T1000 (cell line): ENCODE data around the gene PLD1.
"Not testable (repeated sequence)": the region's sequence is repeated elsewhere in the genome, so short reads cannot be mapped to it uniquely, and the experiment has no call there.

ENCODE experiments used
- DNase-seq: peaks from one replicate; lab custom pipeline; 2025; ENCODE audit warnings: mixed read lengths; lab: John Stamatoyannopoulos, UW

PLD1 gene

GRCh38 chr3:171699601-171700000 lies 110.7 kb downstream of the PLD1 start:
- no peak for DNase-seq

GRCh38 chr3:171696805-171697204 lies 113.5 kb downstream of the PLD1 start:
- DNase-seq: no peak

- no peak for DNase-seq
Measured at GRCh38 chr3:171695426-171695825, 114.9 kb downstream of the PLD1 start.

- no peak for DNase-seq
Measured at GRCh38 chr3:171694888-171695287, 115.4 kb downstream of the PLD1 start.

GRCh38 chr3:171692551-171692950 lies 117.7 kb downstream of the PLD1 start:
- DNase-seq: not testable (repeated sequence)

- no peak for DNase-seq
Measured at GRCh38 chr3:171691485-171691884, 118.8 kb downstream of the PLD1 start.

GRCh38 chr3:171690281-171690680 lies 120.0 kb downstream of the PLD1 start:
- no peak for DNase-seq

GRCh38 chr3:171688593-171688992 lies 121.7 kb downstream of the PLD1 start:
- DNase-seq: no peak

- DNase-seq: no peak
Measured at GRCh38 chr3:171688002-171688401, 122.3 kb downstream of the PLD1 start.

GRCh38 chr3:171687581-171687980 lies 122.7 kb downstream of the PLD1 start:
- DNase-seq: no peak

GRCh38 chr3:171687064-171687463 lies 123.2 kb downstream of the PLD1 start:
- no peak for DNase-seq

- DNase-seq: no peak
Measured at GRCh38 chr3:171685116-171685895, 125.0 kb downstream of the PLD1 start.

GRCh38 chr3:171684221-171684620 lies 126.1 kb downstream of the PLD1 start:
- DNase-seq: no peak

- DNase-seq: no peak
Measured at GRCh38 chr3:171682743-171683142, 127.5 kb downstream of the PLD1 start.

- DNase-seq: no peak
Measured at GRCh38 chr3:171680726-171681411, 129.4 kb downstream of the PLD1 start.

- no peak for DNase-seq
Measured at GRCh38 chr3:171678971-171679492, 131.3 kb downstream of the PLD1 start.

- no peak for DNase-seq
Measured at GRCh38 chr3:171677706-171678105, 132.6 kb downstream of the PLD1 start.

- DNase-seq: no peak
Measured at GRCh38 chr3:171676601-171677175, 133.6 kb downstream of the PLD1 start.

- DNase-seq: no peak
Measured at GRCh38 chr3:171673951-171674350, 136.3 kb downstream of the PLD1 start.

GRCh38 chr3:171672538-171672937 lies 137.7 kb downstream of the PLD1 start:
- DNase-seq: no peak

GRCh38 chr3:171672124-171672523 lies 138.2 kb downstream of the PLD1 start:
- DNase-seq: no peak

- DNase-seq: no peak
Measured at GRCh38 chr3:171671709-171672108, 138.6 kb downstream of the PLD1 start.

- no peak for DNase-seq
Measured at GRCh38 chr3:171666516-171666915, 143.8 kb downstream of the PLD1 start.
